Kidney capillary endothelial cell (primary cell): Measurements from ENCODE around the gene IGFL2.

Experiments
- DNase-seq: peaks from one replicate; pipeline ENCODE4 v3.0.0-alpha.2; 2018; ENCODE audit warnings: low spot score

The IGFL2 gene

DNA sequence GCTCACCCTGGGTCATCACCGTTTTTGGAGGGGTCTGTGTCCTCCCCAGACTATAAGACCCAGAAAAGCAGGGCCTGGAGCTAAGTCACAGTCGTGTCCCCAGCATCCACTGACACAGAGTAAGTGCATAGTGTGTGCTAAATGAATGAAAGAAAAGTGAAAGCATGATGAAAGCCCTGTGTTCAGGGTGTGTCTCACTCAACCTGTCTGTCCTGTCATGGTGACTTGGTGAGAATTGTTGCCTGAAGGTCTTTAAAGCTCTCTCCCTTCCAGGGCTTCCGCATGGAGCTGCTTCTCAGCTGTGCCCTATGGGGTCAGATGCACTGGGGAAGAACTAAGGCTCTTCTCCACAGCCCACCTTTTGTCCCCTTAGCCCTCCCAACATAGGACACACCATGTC is 61.0 kb downstream of the IGFL2 start:
- no peak for DNase-seq

DNA sequence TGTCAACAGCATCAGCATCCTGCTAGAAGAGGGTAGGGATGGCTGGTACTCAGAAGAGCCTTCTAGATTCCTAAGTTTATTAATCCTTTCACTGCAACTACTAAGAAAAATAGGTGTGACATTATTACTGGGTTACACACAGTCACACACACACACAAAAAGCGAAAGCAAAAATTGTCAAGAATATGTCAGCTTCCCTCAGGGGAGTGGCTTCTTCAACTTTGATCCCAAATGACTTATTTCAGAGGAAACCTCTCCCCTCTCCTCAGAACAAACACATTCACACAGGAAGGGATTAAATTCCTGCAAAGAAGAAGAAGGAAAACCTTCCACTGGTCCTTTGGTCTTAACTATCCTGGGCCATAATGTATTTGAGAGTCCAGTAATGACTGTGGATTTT is 61.4 kb downstream of the IGFL2 start:
- no peak for DNase-seq

DNA sequence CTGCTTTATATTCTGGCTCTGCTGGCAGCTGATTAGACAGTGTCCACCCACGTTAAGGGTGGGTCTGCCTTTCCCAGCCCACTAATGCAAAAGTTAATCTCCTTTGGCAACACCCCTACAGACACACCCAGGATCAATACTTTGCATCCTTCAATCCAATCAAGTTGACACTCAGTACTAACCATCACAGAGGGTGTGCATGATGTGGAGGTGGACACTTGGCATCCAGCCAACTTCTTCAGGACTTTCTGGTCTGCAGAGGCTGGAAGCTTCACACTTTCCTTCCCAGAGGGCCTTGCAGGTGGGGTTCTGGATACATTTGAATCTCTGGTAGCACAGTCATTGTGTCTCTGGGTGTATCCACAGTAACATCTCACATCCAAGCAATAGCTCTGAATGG is 62.6 kb downstream of the IGFL2 start:
- no peak for DNase-seq
